Measurements from ENCODE around the gene COX6B2. TPM values are rescaled to one million over a fixed set of nuclear protein-coding genes. Genes with fewer than 3 reads are reported as not detected.

COX6B2 gene
- total RNA-seq, 1 experiment from 2014 or later: 5.6 TPM

DNA sequence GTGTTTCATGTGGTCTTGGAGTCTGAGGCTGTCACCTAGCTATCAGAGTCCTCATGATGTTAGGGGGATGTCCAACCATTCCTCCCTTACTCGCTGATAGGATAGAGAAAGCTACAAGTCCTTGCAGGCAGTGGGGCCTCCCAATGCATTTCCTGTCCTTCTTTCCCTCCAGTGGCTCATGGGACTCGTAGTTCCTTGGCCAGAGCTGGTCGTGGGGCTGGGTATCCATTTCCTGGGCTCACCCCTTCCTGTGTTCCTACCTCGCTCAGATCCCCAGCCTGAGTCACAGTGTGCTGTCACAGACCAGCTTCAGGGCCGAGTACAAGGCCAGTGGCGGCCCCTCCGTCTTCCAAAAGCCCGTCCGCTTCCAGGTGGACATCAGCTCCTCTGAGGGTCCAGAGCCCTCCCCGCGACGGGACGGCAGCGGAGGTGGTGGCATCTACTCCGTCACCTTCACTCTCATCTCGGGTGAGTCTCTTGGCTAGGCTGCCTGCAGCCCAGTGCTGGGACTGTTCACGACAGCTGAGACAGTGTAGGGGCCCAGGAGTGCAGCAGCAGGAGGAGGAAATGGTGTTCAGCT, 48.4 kb downstream of the COX6B2 start:
- peaks cover 5% of the 10 kb centered on the region for H3K4me1 ChIP-seq (ENCODE audit: control insufficient read depth, insufficient read depth, low read length)
- ChIA-PET POLR2A (interaction anchor here (0.6 kb wide), 1 partner anchor 29 kb away, joined by 8 read pairs; no protein-coding TSS in a partner anchor), CTCF (interaction anchor here (0.8 kb wide), 1 partner anchor 33 kb away, joined by 3 read pairs; the partner anchor contains the start of gene KMT5C)
- no peaks in the 10 kb centered on the region for H3K27me3 ChIP-seq (ENCODE audit: control insufficient read depth, insufficient read depth, low read length)
- H3K36me3 ChIP-seq (ENCODE audit: control insufficient read depth, insufficient read depth, low read length): no peaks in the 10 kb centered on the region
- TF ChIP-seq POLR2AphosphoS5 (IDR thresholded peaks at IDR 0.05; ENCODE audit: low read depth, low read length): no peak
- TF ChIP-seq, protein P1, sequence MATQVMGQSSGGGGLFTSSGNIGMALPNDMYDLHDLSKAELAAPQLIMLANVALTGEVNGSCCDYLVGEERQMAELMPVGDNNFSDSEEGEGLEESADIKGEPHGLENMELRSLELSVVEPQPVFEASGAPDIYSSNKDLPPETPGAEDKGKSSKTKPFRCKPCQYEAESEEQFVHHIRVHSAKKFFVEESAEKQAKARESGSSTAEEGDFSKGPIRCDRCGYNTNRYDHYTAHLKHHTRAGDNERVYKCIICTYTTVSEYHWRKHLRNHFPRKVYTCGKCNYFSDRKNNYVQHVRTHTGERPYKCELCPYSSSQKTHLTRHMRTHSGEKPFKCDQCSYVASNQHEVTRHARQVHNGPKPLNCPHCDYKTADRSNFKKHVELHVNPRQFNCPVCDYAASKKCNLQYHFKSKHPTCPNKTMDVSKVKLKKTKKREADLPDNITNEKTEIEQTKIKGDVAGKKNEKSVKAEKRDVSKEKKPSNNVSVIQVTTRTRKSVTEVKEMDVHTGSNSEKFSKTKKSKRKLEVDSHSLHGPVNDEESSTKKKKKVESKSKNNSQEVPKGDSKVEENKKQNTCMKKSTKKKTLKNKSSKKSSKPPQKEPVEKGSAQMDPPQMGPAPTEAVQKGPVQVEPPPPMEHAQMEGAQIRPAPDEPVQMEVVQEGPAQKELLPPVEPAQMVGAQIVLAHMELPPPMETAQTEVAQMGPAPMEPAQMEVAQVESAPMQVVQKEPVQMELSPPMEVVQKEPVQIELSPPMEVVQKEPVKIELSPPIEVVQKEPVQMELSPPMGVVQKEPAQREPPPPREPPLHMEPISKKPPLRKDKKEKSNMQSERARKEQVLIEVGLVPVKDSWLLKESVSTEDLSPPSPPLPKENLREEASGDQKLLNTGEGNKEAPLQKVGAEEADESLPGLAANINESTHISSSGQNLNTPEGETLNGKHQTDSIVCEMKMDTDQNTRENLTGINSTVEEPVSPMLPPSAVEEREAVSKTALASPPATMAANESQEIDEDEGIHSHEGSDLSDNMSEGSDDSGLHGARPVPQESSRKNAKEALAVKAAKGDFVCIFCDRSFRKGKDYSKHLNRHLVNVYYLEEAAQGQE (IDR thresholded peaks at IDR 0.05; ENCODE audit: insufficient read depth in 1 of 2, low read depth in 2 of 2, low read length in 1 of 2): no peak
- no peak for TF ChIP-seq SIN3A (IDR thresholded peaks at IDR 0.05; ENCODE audit: borderline replicate concordance, insufficient read depth, low read depth, low read length)
- TF ChIP-seq, protein P2, sequence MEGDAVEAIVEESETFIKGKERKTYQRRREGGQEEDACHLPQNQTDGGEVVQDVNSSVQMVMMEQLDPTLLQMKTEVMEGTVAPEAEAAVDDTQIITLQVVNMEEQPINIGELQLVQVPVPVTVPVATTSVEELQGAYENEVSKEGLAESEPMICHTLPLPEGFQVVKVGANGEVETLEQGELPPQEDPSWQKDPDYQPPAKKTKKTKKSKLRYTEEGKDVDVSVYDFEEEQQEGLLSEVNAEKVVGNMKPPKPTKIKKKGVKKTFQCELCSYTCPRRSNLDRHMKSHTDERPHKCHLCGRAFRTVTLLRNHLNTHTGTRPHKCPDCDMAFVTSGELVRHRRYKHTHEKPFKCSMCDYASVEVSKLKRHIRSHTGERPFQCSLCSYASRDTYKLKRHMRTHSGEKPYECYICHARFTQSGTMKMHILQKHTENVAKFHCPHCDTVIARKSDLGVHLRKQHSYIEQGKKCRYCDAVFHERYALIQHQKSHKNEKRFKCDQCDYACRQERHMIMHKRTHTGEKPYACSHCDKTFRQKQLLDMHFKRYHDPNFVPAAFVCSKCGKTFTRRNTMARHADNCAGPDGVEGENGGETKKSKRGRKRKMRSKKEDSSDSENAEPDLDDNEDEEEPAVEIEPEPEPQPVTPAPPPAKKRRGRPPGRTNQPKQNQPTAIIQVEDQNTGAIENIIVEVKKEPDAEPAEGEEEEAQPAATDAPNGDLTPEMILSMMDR (IDR thresholded peaks at IDR 0.05): no peak
- TF ChIP-seq TCF7L2 (IDR thresholded peaks at IDR 0.05; ENCODE audit: low read depth, low read length): no peak
- no peak overlapping the region for H3K27ac ChIP-seq (ENCODE audit: low read length)
- intact Hi-C loops (cut with micrococcal nuclease; ENCODE audit: unreplicated experiment): no loop called here
- H3K9me3 ChIP-seq (ENCODE audit: control insufficient read depth, insufficient read depth, low read depth, low read length): no peaks in the 10 kb centered on the region
- in situ Hi-C loops (cut with HindIII; ENCODE audit: low pct_unique_long_range_greater_than_20kb, low sequenced_read_pairs): no loop called here
- H3K4me3 ChIP-seq (ENCODE audit: low read depth in 2 of 2, low read length in 2 of 2): no peak overlapping the region
- BruUV-seq (replicated peaks): no TSS peak
- no peak for ATAC-seq
- no peak for DNase-seq (ENCODE audit: low read depth, low spot score)

DNA sequence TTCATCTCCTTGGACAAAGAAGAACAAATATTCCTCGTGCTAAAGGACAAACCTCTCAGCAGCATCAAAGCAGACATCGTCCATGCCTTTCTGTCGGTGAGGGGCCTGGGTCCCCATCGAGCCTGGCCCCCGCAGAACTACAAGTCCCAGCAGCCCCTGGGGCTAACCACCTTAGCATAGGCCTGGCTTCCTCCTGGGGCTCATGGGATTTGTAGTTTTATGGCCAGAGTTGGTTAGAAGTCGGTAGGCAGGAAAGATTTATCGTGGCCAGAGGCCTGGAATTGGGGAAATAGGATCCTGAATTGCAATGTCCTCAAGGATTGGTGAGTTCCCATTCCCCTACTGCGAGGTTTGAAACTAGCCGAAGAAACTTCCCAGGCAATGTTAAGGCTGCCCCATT, 49.0 kb downstream of the COX6B2 start:
- TF ChIP-seq SIN3A (IDR thresholded peaks at IDR 0.05; ENCODE audit: borderline replicate concordance, insufficient read depth, low read depth, low read length) (no peak), POLR2AphosphoS5 (IDR thresholded peaks at IDR 0.05; ENCODE audit: low read depth, low read length) (no peak)
- TF ChIP-seq, protein P1 (IDR thresholded peaks at IDR 0.05; ENCODE audit: insufficient read depth in 1 of 2, low read depth in 2 of 2, low read length in 1 of 2): no peak
- TF ChIP-seq, protein P2 (IDR thresholded peaks at IDR 0.05): no peak
- DNase-seq (ENCODE audit: low read depth, low spot score): no peak
- Histone ChIP-seq H3K27me3 (ENCODE audit: control insufficient read depth, insufficient read depth, low read length) (no peaks in the 10 kb centered on the region), H3K4me1 (ENCODE audit: control insufficient read depth, insufficient read depth, low read length) (peaks cover 8% of the 10 kb centered on the region), H3K9me3 (ENCODE audit: control insufficient read depth, insufficient read depth, low read depth, low read length) (no peaks in the 10 kb centered on the region), H3K27ac (ENCODE audit: low read length) (no peak overlapping the region), H3K4me3 (ENCODE audit: low read depth in 2 of 2, low read length in 2 of 2) (no peak overlapping the region), H3K36me3 (ENCODE audit: control insufficient read depth, insufficient read depth, low read length) (no peaks in the 10 kb centered on the region)
- peak; percentile 78 for ATAC-seq
- ChIA-PET POLR2A (no interaction called here), CTCF (no interaction called here)
- no TSS peak for BruUV-seq (replicated peaks)
- intact Hi-C loops (cut with micrococcal nuclease; ENCODE audit: unreplicated experiment): no loop called here
- in situ Hi-C loops (cut with HindIII; ENCODE audit: low pct_unique_long_range_greater_than_20kb, low sequenced_read_pairs): no loop called here

All from Panc1 (cell line).